CD4-positive, alpha-beta memory T cell (primary cell): Measurements from ENCODE around the gene FAM50B. TPM values are rescaled to one million over a fixed set of nuclear protein-coding genes. Genes with fewer than 3 reads are reported as not detected.

Source experiments
- CTCF ChIA-PET: fragments of 350-600 bp; sonication (Branson Sonifier 250); formaldehyde crosslinking; loops from one replicate; lab custom pipeline; 2021; ENCODE audit warnings: inconsistent platforms; ENCODE audit not compliant: partially characterized antibody; lab: Charles Lee
- POLR2A ChIA-PET: fragments of 350-600 bp; sonication (Branson Sonifier 250); formaldehyde crosslinking; loops from one replicate; lab custom pipeline; 2021; ENCODE audit not compliant: partially characterized antibody; lab: Charles Lee
- DNase-seq, 5 donors: peaks; one replicate each; pipeline versions ENCODE4 v3.0.0 to v3.0.0-alpha.2; 2020 to 2022; ENCODE audit warnings: mixed read lengths in 1 of 5
- H3K27ac ChIP-seq: one replicate; pipeline ENCODE4 v1.7.0; 2013; ENCODE audit warnings: low read depth, low read length
- H3K27me3 ChIP-seq: 2 replicates; pipeline ENCODE4 v1.7.0; 2013; ENCODE audit warnings: mild to moderate bottlenecking, low read length, moderate library complexity; ENCODE audit not compliant: insufficient read depth
- H3K36me3 ChIP-seq: 2 replicates; pipeline ENCODE4 v1.7.0; 2013; ENCODE audit warnings: mild to moderate bottlenecking, low read length, moderate library complexity; ENCODE audit not compliant: insufficient read depth
- H3K4me1 ChIP-seq: 2 replicates; pipeline ENCODE4 v1.7.0; 2013; ENCODE audit warnings: mild to moderate bottlenecking, low read length, moderate library complexity; ENCODE audit not compliant: insufficient read depth
- H3K4me3 ChIP-seq, 2 donors: one replicate each; pipeline ENCODE4 v1.7.0; 2013; ENCODE audit warnings: low read length in 2 of 2, mild to moderate bottlenecking in 1 of 2
- H3K9me3 ChIP-seq, 2 donors: one replicate each; pipeline ENCODE4 v1.7.0; 2013; ENCODE audit warnings: low read length in 2 of 2, control low read depth in 1 of 2; ENCODE audit not compliant: control insufficient read depth in 1 of 2
- H3K27ac Mint-ChIP-seq, 7 donors: one replicate each; pipeline ENCODE4 v1.8.0; 2020 to 2021; ENCODE audit warnings: mixed read lengths in 7 of 7, mild to moderate bottlenecking in 6 of 7, inconsistent platforms in 3 of 7, moderate library complexity in 3 of 7
- H3K27me3 Mint-ChIP-seq, 2 donors: one replicate each; pipeline ENCODE4 v1.8.0; 2020 to 2021; ENCODE audit warnings: mixed read lengths in 2 of 2
- H3K36me3 Mint-ChIP-seq, 2 donors: one replicate each; pipeline ENCODE4 v1.8.0; 2020 to 2021; ENCODE audit warnings: mixed read lengths in 2 of 2, inconsistent platforms in 1 of 2, mild to moderate bottlenecking in 1 of 2
- H3K4me1 Mint-ChIP-seq, 4 donors: one replicate each; pipeline ENCODE4 v1.8.0; 2020 to 2021; ENCODE audit warnings: mixed read lengths in 4 of 4, mild to moderate bottlenecking in 1 of 4
- H3K4me3 Mint-ChIP-seq, 8 donors: one replicate each; pipeline ENCODE4 v1.8.0; 2020 to 2021; ENCODE audit warnings: mixed read lengths in 8 of 8, mild to moderate bottlenecking in 7 of 8, moderate library complexity in 6 of 8, inconsistent platforms in 3 of 8
- H3K9me3 Mint-ChIP-seq, 8 donors: one replicate each; pipeline ENCODE4 v1.8.0; 2020 to 2021; ENCODE audit warnings: mixed read lengths in 8 of 8, mild to moderate bottlenecking in 5 of 8, inconsistent platforms in 3 of 8, moderate library complexity in 1 of 8
- intact Hi-C: fragments of 100-400 bp; cut with micrococcal nuclease; formaldehyde crosslinking; loops from one replicate; pipeline ENCODE4 v1.15.1; 2023
- polyA plus RNA-seq, 2 donors: library from polyadenylated mRNA; unstranded; fragments of 300-500 nt; fragmentation: Illumina TruSeq; gene quantifications; one replicate each; pipeline ENCODE4 v1.2.3, GENCODE V29; 2021
- total RNA-seq, 2 experiments: library from RNA; stranded (reverse); gene quantifications; one replicate each; pipeline ENCODE4 v1.2.3, GENCODE V29; 2021

The FAM50B gene
- total and polyA plus RNA-seq, 4 experiments from 2014 or later = 4.5 to 19.4 (median 15.2) TPM

DNA sequence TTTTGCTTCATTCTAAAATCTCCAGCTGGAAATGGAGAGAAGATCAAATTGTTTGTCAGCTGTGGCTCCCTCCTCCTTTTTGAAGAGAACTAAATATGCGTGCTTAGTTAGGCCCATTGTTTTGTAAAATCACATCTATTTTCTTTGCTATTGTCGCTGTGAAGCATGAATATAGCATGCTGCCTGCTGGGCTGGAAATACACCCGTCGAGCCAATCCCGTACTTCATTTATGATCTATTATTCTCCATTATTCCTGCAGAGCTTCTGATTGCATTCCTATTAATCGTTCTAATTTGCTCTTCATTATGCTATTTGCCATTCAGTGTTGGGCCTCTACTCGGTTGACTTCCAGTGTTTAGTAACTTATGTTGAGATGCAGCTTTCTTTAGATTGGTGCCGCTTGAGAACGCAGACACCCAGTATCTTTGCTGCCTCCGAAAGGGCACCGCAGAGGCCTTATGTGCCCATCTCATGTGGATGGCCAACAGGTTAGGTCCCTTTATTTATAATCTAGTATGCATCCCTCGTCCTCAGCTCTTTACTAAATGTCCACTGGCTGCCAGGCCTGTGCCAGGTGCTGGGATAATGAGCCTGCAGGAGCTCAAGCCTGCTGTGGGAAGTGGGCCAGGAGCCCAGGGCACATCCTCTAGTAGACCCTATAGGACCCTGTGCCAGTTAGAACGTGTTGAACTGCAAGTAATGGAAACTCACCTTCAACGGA lies 45.6 kb downstream of the FAM50B start:
- H3K27me3 ChIP-seq = no peaks in the 10 kb centered on the region
- Mint-ChIP-seq H3K9me3 (no peaks in the 10 kb centered on the region), H3K27ac (no peak overlapping the region), H3K27me3 (peaks cover 2 to 5% of the 10 kb centered on the region in 2 donors), H3K4me1 (no peaks in the 10 kb centered on the region), H3K36me3 (no peaks in the 10 kb centered on the region), H3K4me3 (no peak overlapping the region)
- intact Hi-C loops = no loop called here
- DNase-seq = no peak
- H3K9me3 ChIP-seq = no peaks in the 10 kb centered on the region
- no peaks in the 10 kb centered on the region for H3K4me1 ChIP-seq
- no peak overlapping the region for H3K27ac ChIP-seq
- H3K36me3 ChIP-seq = no peaks in the 10 kb centered on the region
- H3K4me3 ChIP-seq = no peak overlapping the region
- ChIA-PET POLR2A (no interaction called here), CTCF (interaction anchor here (1.3 to 1.6 kb wide), 2 partner anchors 38 to 46 kb away, joined by 3 to 4 read pairs; partner anchors contain the start of gene FAM50B)

GRCh38 chr6:3895312-3895653 lies 46.1 kb downstream of the FAM50B start:
- Mint-ChIP-seq H3K9me3 (no peaks in the 10 kb centered on the region), H3K36me3 (no peaks in the 10 kb centered on the region), H3K27ac (no peak overlapping the region), H3K4me1 (no peaks in the 10 kb centered on the region), H3K27me3 (peaks cover 3 to 5% of the 10 kb centered on the region in 2 donors), H3K4me3 (no peak overlapping the region)
- intact Hi-C loops = no loop called here
- no peaks in the 10 kb centered on the region for H3K4me1 ChIP-seq
- no peaks in the 10 kb centered on the region for H3K36me3 ChIP-seq
- CTCF ChIA-PET = no interaction called here
- H3K27ac ChIP-seq = no peak overlapping the region
- no peak overlapping the region for H3K4me3 ChIP-seq
- POLR2A ChIA-PET = no interaction called here
- no peaks in the 10 kb centered on the region for H3K27me3 ChIP-seq
- H3K9me3 ChIP-seq = no peaks in the 10 kb centered on the region
- no peak for DNase-seq

- no peak for DNase-seq
- Histone ChIP-seq H3K27me3 (no peaks in the 10 kb centered on the region), H3K9me3 (no peaks in the 10 kb centered on the region), H3K36me3 (no peaks in the 10 kb centered on the region), H3K4me3 (no peak overlapping the region), H3K27ac (no peak overlapping the region), H3K4me1 (no peaks in the 10 kb centered on the region)
- ChIA-PET POLR2A (no interaction called here), CTCF (no interaction called here)
- H3K4me3 Mint-ChIP-seq = no peak overlapping the region
- peaks cover 4 to 5% of the 10 kb centered on the region in 2 donors for H3K27me3 Mint-ChIP-seq
- no peak overlapping the region for H3K27ac Mint-ChIP-seq
- no peaks in the 10 kb centered on the region for H3K9me3 Mint-ChIP-seq
- H3K36me3 Mint-ChIP-seq = no peaks in the 10 kb centered on the region
- H3K4me1 Mint-ChIP-seq = no peaks in the 10 kb centered on the region
- intact Hi-C loops = no loop called here
Measured at GRCh38 chr6:3895805-3896204, 46.6 kb downstream of the FAM50B start.

GRCh38 chr6:3898265-3898994 lies 49.3 kb downstream of the FAM50B start:
- intact Hi-C loops = no loop called here
- no peak overlapping the region for H3K27ac ChIP-seq
- H3K27me3 ChIP-seq = no peaks in the 10 kb centered on the region
- Mint-ChIP-seq H3K36me3 (no peaks in the 10 kb centered on the region), H3K27me3 (peaks cover 6 to 10% of the 10 kb centered on the region in 2 donors), H3K9me3 (no peaks in the 10 kb centered on the region), H3K4me3 (no peak overlapping the region), H3K4me1 (peaks cover 0 to 2% (median 0%) of the 10 kb centered on the region in 4 donors), H3K27ac (no peak overlapping the region)
- DNase-seq = no peak
- no peak overlapping the region for H3K4me3 ChIP-seq
- ChIA-PET POLR2A (no interaction called here), CTCF (no interaction called here)
- H3K9me3 ChIP-seq = no peaks in the 10 kb centered on the region
- H3K4me1 ChIP-seq = no peaks in the 10 kb centered on the region
- no peaks in the 10 kb centered on the region for H3K36me3 ChIP-seq

- Mint-ChIP-seq H3K9me3 (no peaks in the 10 kb centered on the region), H3K4me3 (no peak overlapping the region), H3K4me1 (peaks cover 0 to 2% (median 0%) of the 10 kb centered on the region in 4 donors), H3K36me3 (no peaks in the 10 kb centered on the region), H3K27ac (no peak overlapping the region), H3K27me3 (peaks cover 6 to 10% of the 10 kb centered on the region in 2 donors)
- POLR2A ChIA-PET = no interaction called here
- H3K27me3 ChIP-seq = no peaks in the 10 kb centered on the region
- H3K9me3 ChIP-seq = no peaks in the 10 kb centered on the region
- H3K4me1 ChIP-seq = no peaks in the 10 kb centered on the region
- no peak overlapping the region for H3K4me3 ChIP-seq
- no peaks in the 10 kb centered on the region for H3K36me3 ChIP-seq
- CTCF ChIA-PET = no interaction called here
- no peak for DNase-seq
- intact Hi-C loops = no loop called here
- H3K27ac ChIP-seq = no peak overlapping the region
Measured at GRCh38 chr6:3899061-3899460, 49.9 kb downstream of the FAM50B start.

DNA sequence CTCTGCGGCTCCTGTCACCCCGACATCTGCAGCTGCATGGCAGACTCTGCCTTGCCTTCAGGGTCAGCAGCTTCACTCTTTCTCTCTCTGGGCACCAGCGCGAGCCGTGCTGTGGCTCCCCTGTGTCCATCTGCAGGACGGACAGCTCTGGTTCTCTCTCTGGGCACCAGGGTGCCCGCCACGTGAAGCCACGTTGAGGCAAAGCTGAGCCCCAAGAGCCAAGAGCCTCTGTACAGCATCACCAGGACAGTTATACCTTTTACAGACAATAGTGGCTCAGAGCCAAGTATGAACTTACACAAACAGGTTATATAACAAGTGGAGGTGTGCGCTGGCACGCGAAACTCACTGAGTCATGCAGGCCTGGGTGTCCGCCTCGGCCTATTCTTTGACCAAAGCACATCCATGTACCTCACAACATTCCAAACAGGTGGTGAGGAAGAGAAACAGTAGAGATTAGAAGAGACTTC lies 50.8 kb downstream of the FAM50B start:
- intact Hi-C loops = no loop called here
- H3K36me3 ChIP-seq = no peaks in the 10 kb centered on the region
- H3K4me3 ChIP-seq = no peak overlapping the region
- no peak overlapping the region for H3K27ac Mint-ChIP-seq
- H3K9me3 ChIP-seq = no peaks in the 10 kb centered on the region
- H3K4me1 Mint-ChIP-seq = peaks cover 0 to 2% (median 0%) of the 10 kb centered on the region in 4 donors
- no peaks in the 10 kb centered on the region for H3K27me3 ChIP-seq
- H3K4me3 Mint-ChIP-seq = no peak overlapping the region
- H3K27ac ChIP-seq = no peak overlapping the region
- H3K4me1 ChIP-seq = no peaks in the 10 kb centered on the region
- DNase-seq = no peak
- ChIA-PET POLR2A (no interaction called here), CTCF (no interaction called here)
- H3K9me3 Mint-ChIP-seq = no peaks in the 10 kb centered on the region
- H3K36me3 Mint-ChIP-seq = no peaks in the 10 kb centered on the region
- peaks cover 6 to 10% of the 10 kb centered on the region in 2 donors for H3K27me3 Mint-ChIP-seq
